GM12874 (cell line): ENCODE measurements around the gene CAMTA1.

ENCODE experiments used
- TF ChIP-seq, protein P1 (sequence below): IDR thresholded peaks from 2 replicates; pipeline ENCODE4 v1.5.1; 2011; ENCODE audit warnings: low read depth, mild to moderate bottlenecking, control low read depth, low read length, moderate library complexity; ENCODE audit not compliant: insufficient read depth

The CAMTA1 gene

DNA sequence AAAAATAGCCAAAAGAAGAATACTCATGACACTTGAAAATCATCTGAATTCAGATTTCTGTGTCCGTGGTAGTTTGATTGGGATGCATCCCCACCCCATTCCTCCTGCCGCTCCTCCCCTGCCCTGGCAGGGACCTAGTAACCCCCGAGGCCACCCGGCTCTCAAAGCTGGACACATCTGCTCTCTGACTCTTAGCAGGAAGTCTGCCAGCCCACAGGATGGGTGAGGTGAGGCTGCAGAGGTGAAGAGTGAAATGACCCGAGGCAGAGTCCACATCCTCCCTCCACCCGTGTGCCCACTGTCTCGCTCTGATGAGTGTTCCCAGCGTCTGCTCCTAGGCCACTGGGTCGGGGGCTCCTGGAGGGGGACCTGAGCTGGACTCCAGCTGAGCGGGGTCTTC lies 677.4 kb downstream of the CAMTA1 start:
- TF ChIP-seq, protein P1, sequence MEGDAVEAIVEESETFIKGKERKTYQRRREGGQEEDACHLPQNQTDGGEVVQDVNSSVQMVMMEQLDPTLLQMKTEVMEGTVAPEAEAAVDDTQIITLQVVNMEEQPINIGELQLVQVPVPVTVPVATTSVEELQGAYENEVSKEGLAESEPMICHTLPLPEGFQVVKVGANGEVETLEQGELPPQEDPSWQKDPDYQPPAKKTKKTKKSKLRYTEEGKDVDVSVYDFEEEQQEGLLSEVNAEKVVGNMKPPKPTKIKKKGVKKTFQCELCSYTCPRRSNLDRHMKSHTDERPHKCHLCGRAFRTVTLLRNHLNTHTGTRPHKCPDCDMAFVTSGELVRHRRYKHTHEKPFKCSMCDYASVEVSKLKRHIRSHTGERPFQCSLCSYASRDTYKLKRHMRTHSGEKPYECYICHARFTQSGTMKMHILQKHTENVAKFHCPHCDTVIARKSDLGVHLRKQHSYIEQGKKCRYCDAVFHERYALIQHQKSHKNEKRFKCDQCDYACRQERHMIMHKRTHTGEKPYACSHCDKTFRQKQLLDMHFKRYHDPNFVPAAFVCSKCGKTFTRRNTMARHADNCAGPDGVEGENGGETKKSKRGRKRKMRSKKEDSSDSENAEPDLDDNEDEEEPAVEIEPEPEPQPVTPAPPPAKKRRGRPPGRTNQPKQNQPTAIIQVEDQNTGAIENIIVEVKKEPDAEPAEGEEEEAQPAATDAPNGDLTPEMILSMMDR = no peak

DNA sequence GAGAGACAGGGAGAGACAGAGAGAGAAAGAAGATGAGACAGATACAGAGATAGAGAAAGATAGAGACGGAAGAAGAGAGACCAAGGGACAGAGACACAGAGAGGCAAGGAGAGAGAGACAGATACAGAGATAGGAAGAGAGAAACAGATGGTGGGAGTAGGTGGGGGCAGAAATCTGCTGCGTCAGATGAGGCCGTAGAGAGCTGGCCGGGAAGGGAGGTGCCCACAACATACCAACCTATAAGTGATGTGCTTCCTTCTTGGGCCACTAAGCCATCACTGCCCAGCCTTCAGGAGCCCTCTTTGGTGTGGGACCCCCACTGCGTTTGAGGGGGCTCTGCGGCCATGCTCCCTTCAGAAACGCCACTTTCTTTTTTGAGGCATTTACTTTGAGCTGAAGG lies 678.3 kb downstream of the CAMTA1 start:
- TF ChIP-seq, protein P1 = no peak

DNA sequence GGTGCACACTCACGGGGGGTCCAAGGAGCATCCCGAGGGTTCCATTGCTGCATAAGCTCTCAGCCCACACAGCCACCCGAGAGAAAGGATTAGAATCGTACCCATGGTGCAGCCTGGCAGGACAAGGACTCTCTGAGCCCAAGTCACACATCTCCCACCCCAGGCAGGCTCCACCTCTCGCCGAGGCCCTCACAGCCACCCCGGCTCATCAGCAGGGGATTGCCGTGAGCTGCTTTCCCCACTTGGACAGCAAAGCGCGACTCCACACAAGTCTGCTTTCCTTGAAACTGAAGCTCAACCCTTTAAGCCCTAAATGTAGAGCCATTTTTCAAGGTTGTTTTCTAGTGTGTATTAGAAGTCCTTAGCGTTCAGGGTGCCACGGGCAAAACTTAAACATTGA lies 679.5 kb downstream of the CAMTA1 start:
- TF ChIP-seq, protein P1 = no peak

DNA sequence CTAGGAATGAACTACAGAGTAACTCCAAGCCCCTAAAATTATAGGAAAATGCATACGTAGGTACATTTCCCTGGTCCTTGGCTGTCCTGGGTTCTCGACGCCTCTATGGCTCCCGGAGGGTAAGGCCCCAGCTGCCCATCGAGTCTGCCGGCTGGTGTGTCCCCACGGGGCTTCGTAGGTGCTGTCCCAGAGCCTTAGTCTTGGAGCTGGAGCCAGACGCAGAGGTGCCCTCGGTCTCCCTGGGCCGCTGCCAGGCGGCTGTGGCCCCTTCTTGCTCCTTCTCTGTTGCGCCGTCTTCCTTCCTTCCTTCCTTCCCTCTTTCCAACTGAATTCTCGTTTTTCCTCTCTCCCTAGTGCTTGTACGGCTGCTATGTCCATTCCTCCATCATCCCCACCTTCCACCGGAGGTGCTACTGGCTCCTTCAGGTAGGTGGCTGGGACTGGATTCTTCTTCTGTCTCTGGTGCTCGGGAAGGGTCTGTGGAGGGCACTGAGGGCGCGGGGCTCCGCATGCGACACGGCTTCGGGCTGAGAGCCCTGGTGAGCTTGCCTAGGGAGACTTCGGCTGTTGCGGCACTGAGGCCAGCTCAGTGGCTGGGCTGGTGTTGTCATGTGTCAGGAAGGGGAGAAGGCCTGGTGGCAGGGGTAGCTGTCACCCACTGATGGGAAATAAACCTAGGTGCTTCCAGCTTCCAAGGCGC lies 682.4 kb downstream of the CAMTA1 start:
- TF ChIP-seq, protein P1 = no peak

DNA sequence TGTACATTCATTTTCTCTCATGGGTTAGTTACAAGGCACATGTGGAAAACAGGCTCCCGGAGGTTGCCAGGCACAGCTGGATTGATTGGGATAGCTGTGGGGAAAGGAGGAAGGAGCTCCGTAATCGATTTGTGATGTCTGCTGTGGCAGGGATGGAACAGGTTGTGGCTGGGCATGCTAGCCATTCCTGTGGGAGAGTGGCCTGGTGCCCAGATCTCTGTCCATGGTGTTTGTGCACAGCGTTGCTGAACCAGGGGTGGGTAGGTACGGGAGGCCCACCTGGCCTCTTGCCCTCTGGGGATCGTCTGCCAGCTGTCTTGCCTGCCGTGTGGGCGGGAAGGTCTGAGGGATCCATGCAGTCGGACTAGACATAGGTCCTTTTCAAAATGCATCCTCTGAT lies 683.0 kb downstream of the CAMTA1 start:
- TF ChIP-seq, protein P1 = no peak

DNA sequence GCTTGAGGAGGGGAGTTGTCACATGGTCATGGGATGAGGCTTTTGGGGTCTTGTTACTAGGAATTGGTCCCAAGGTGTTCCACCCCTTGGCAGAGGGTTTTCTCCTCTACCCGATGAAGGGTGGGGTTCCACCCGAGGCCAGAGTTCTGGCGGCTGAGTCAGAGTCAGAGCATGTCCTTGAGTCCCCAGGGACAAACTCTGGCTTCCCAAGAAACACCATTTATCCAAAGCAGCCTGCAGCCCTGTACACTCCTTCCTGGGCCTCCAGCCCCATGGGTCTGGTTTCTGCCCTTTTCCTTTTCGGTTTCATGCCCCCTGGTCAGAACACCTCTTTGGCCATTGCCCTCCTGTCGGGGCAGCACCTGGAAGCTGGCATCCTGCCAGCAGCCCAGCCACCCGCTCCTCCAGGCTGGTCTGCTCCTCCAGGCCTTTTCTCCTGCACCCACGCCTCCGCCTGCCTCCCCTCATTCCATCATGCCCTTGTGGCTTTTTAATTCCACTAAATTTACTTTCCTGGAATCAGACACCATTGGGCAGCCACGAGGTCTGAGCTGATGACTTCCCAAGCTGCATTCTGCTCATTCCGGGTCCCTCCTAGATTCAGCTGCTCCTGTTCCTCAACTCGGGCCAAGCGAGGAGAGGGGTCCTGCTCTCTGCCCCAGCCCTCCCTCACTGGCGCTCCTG lies 684.1 kb downstream of the CAMTA1 start:
- TF ChIP-seq, protein P1 = no peak

DNA sequence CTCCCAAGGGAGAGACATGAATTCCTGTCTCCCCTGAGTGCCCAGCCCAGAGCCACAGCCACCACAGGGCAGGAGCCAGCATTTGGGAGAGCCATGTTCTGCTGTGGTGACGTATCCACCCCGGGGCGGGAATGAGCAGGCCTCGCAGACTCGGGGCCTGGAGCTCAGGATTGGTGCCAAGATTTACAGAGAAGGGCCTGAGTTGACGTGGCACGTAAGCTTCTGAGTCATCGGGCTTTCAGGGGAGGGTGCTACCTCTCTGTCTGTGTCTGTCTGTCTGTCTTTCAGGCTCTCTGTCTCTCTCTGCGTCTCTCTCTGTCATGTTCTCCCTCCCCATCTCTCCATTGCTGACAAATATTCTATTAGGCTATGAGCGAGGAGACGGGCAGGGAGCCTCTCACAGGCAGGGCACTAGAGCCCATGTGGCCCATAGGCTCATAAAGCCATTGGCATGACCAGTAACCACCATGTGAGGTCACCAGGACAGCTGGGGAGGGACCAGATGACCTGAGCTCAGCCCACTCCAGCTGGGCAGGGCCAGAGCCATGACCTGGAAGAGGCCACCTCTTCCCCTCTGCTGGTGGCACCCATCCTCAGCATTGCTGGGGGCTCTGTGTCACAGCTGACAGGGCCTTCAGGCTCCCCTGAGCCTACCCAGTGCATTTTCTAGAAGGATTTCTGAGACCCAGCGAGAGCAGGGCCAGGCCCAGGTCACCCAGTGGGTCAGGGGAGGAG lies 685.8 kb downstream of the CAMTA1 start:
- TF ChIP-seq, protein P1 = no peak
